T-helper 22 cell (primary cell): ENCODE results near the gene C17orf58.

Experiments
- DNase-seq: peaks from one replicate; pipeline ENCODE4 v3.0.0-alpha.2; 2020; ENCODE audit warnings: low read depth

The C17orf58 gene

DNA sequence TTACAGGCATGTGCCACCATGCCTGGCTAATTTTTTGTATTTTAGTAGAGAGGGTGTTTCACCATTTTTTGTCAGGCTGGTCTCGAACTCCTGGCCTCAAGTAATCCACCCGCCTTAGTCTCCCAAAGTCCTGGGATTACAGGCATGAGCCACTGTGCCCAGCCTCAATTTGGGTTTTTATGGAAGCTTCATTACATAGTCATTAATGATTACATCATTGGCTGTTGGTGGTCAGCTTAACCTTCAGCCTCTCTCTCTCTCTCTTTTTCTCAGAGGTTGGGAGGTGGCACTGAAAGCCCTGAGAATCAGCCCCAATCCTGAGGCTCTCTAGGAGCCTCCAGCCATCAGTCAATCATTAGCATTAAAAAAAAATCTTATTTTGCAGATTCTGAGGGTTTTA, 45.3 kb downstream of the C17orf58 start:
- DNase-seq, result no peak

GRCh38 chr17:67947325-67947813, 48.9 kb downstream of the C17orf58 start:
- DNase-seq, result no peak

- DNase-seq, result no peak
These were observed 49.8 kb downstream of the C17orf58 start for GRCh38 chr17:67946513-67946912.

GRCh38 chr17:67944035-67944434, 52.2 kb downstream of the C17orf58 start:
- DNase-seq, result no peak

DNA sequence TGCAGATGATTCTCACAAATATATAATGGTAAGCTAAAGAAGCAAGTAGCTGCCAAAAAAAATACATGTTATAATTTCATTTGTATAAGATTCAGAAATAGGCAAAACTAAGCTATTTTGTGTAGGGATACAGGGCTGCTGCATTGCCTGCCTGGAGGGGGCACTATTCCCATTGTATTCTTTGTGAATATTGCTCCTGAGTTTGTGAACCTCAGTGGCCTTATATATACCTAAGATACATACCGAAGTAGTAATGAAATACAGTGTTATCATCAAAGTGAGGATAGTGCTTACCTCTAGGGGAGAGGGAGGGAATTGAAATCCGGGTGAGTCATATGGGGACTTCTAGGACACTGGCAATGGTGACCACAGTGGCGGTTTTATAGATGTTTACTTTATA, 53.5 kb downstream of the C17orf58 start:
- no peak for DNase-seq
